Prostate gland (tissue), 2 donors: Measurements from ENCODE around the gene HRC.
"Not testable (repeated sequence)": the region's sequence is repeated elsewhere in the genome, so short reads cannot be mapped to it uniquely, and the experiment has no call there.

Experiments used
- CTCF ChIP-seq, 4 experiments: fragments of 200-600 bp in 2 of 4; fragments of 450-650 bp in 2 of 4; sonication (generic) in 2 of 4; IDR thresholded peaks; 1 replicate in 3 of 4; 2 replicates in 1 of 4; pipeline ENCODE4 v1.5.1; 2016 to 2019; ENCODE audit warnings: antibody characterized with exemption in 4 of 4, mild to moderate bottlenecking in 2 of 4, moderate library complexity in 2 of 4
- POLR2A ChIP-seq: fragments of 450-650 bp; IDR thresholded peaks from one replicate; pipeline ENCODE4 v1.6.1; 2016; ENCODE audit warnings: antibody characterized with exemption, mild to moderate bottlenecking
- POLR2AphosphoS5 ChIP-seq: sonication (generic); formaldehyde crosslinking; IDR thresholded peaks from one replicate; pipeline ENCODE4 v1.6.1; 2017; ENCODE audit warnings: antibody characterized with exemption

- TF ChIP-seq CTCF (IDR thresholded peaks at IDR 0.05); POLR2AphosphoS5; POLR2A: not testable (repeated sequence)
Measured at GRCh38 chr19:49121841-49122240, 33.4 kb downstream of the HRC start.
